ENCODE data around the gene TASOR. TPM values are rescaled to one million over a fixed set of nuclear protein-coding genes. Genes with fewer than 3 reads are reported as not detected.
"Not testable (repeated sequence)": the region's sequence is repeated elsewhere in the genome, so short reads cannot be mapped to it uniquely, and the experiment has no call there.

Gene TASOR
- total and polyA plus RNA-seq, 2 experiments from 2014 or later, result 9.3 to 64.0 TPM

GRCh38 chr3:56724676-56725075 lies 41.6 kb upstream of the TASOR start:
- Histone ChIP-seq H3K4me3 (no peak overlapping the region), H3K79me2 (no peaks in the 10 kb centered on the region), H3K36me3 (replicated peaks; ENCODE audit: insufficient read depth, low read depth) (no peaks in the 10 kb centered on the region), H3K9me2 (replicated peaks; ENCODE audit: insufficient read depth) (no peaks in the 10 kb centered on the region), H2AFZ (no peak overlapping the region), H3K27ac (no peak overlapping the region), H3K4me1 (ENCODE audit: insufficient read depth) (no peaks in the 10 kb centered on the region), H3K9me3 (ENCODE audit: low read depth) (no peaks in the 10 kb centered on the region), H3K27me3 (no peaks in the 10 kb centered on the region), H3K4me2 (no peak overlapping the region), H4K20me1 (ENCODE audit: insufficient read depth, poor library complexity, severe bottlenecking) (no peaks in the 10 kb centered on the region)
- DNase-seq (ENCODE audit: low spot score), result no peak
- 83% methylated on average over 3 of the region's 3 CpGs for WGBS (ENCODE audit: low lambda C conversion rate, missing lambda C conversion rate)
- no peak for TF ChIP-seq EZH2 (IDR thresholded peaks at IDR 0.05; ENCODE audit: borderline replicate concordance)
- TF ChIP-seq CTCF (IDR thresholded peaks at IDR 0.05; ENCODE audit: poor library complexity), result no peak
- no peak for TF ChIP-seq EZH2phosphoT487 (IDR thresholded peaks at IDR 0.05; ENCODE audit: low read depth, severe bottlenecking, unreplicated experiment)

- TF ChIP-seq CTCF (IDR thresholded peaks at IDR 0.05; ENCODE audit: poor library complexity) (no peak), EZH2 (IDR thresholded peaks at IDR 0.05; ENCODE audit: borderline replicate concordance) (no peak), EZH2phosphoT487 (IDR thresholded peaks at IDR 0.05; ENCODE audit: low read depth, severe bottlenecking, unreplicated experiment) (no peak)
- no peaks in the 10 kb centered on the region for H3K27me3 ChIP-seq
- H3K9me2 ChIP-seq (replicated peaks; ENCODE audit: insufficient read depth), result no peaks in the 10 kb centered on the region
- H3K4me1 ChIP-seq (ENCODE audit: insufficient read depth), result no peaks in the 10 kb centered on the region
- H3K36me3 ChIP-seq (replicated peaks; ENCODE audit: insufficient read depth, low read depth), result no peaks in the 10 kb centered on the region
- H4K20me1 ChIP-seq (ENCODE audit: insufficient read depth, poor library complexity, severe bottlenecking), result no peaks in the 10 kb centered on the region
- H3K9me3 ChIP-seq (ENCODE audit: low read depth), result no peaks in the 10 kb centered on the region
- no peaks in the 10 kb centered on the region for H3K79me2 ChIP-seq
- H3K4me3 ChIP-seq, result no peak overlapping the region
- no peak for DNase-seq (ENCODE audit: low spot score)
- no peak overlapping the region for H3K27ac ChIP-seq
- H3K4me2 ChIP-seq, result no peak overlapping the region
- H2AFZ ChIP-seq, result no peak overlapping the region
Measured at GRCh38 chr3:56720849-56721248, 37.8 kb upstream of the TASOR start.

- H3K4me3 ChIP-seq; H3K27me3 ChIP-seq; H3K36me3 ChIP-seq (replicated peaks; ENCODE audit: insufficient read depth, low read depth); H3K79me2 ChIP-seq; DNase-seq (ENCODE audit: low spot score); H4K20me1 ChIP-seq (ENCODE audit: insufficient read depth, poor library complexity, severe bottlenecking); H3K27ac ChIP-seq; H3K4me2 ChIP-seq; H3K4me1 ChIP-seq (ENCODE audit: insufficient read depth); H3K9me3 ChIP-seq (ENCODE audit: low read depth); H3K9me2 ChIP-seq (replicated peaks; ENCODE audit: insufficient read depth); H2AFZ ChIP-seq: not testable (repeated sequence)
- 100% methylated on average over 17 of the region's 21 CpGs for WGBS (ENCODE audit: low lambda C conversion rate, missing lambda C conversion rate)
Measured at GRCh38 chr3:56718809-56719208, 35.7 kb upstream of the TASOR start.

- H2AFZ ChIP-seq, result no peak overlapping the region
- TF ChIP-seq EZH2phosphoT487 (IDR thresholded peaks at IDR 0.05; ENCODE audit: low read depth, severe bottlenecking, unreplicated experiment), result no peak
- TF ChIP-seq CTCF (IDR thresholded peaks at IDR 0.05; ENCODE audit: poor library complexity), result no peak
- TF ChIP-seq EZH2 (IDR thresholded peaks at IDR 0.05; ENCODE audit: borderline replicate concordance), result no peak
Measured at GRCh38 chr3:56711344-56711743, 28.3 kb upstream of the TASOR start.

More at GRCh38 chr3:56711344-56711743, 28.3 kb upstream of the TASOR start:
- H3K4me3 ChIP-seq, result no peak overlapping the region
- H3K27me3 ChIP-seq, result no peaks in the 10 kb centered on the region
- no peaks in the 10 kb centered on the region for H3K79me2 ChIP-seq
- no peaks in the 10 kb centered on the region for H3K36me3 ChIP-seq (replicated peaks; ENCODE audit: insufficient read depth, low read depth)
- no peak overlapping the region for H3K4me2 ChIP-seq
- H3K27ac ChIP-seq, result no peak overlapping the region
- no peaks in the 10 kb centered on the region for H4K20me1 ChIP-seq (ENCODE audit: insufficient read depth, poor library complexity, severe bottlenecking)
- H3K9me3 ChIP-seq (ENCODE audit: low read depth), result peaks cover 2% of the 10 kb centered on the region
- 97% methylated on average over 2 of the region's 2 CpGs for WGBS (ENCODE audit: low lambda C conversion rate, missing lambda C conversion rate)
- H3K4me1 ChIP-seq (ENCODE audit: insufficient read depth), result no peaks in the 10 kb centered on the region
- H3K9me2 ChIP-seq (replicated peaks; ENCODE audit: insufficient read depth), result no peaks in the 10 kb centered on the region
- no peak for DNase-seq (ENCODE audit: low spot score)

Measured in hepatocyte (in vitro differentiated cells).